Naive thymus-derived CD4-positive, alpha-beta T cell (primary cell): ENCODE data around the gene FRMD4B. TPM values are rescaled to one million over a fixed set of nuclear protein-coding genes. Genes with fewer than 3 reads are reported as not detected.

Experiments used
- ATAC-seq: fragments of 150-1000 bp; cut with Tn5 transposase; 2 replicates; pipeline ENCODE4 v1.10.0; 2021; ENCODE audit warnings: mild to moderate bottlenecking, moderate library complexity
- CTCF ChIA-PET: fragments of 350-600 bp; sonication (Branson Sonifier 250); formaldehyde crosslinking; loops from one replicate; lab custom pipeline; 2021; ENCODE audit warnings: antibody characterized with exemption; lab: Charles Lee
- POLR2A ChIA-PET: fragments of 350-600 bp; sonication (Branson Sonifier 250); formaldehyde crosslinking; loops from one replicate; lab custom pipeline; 2021; ENCODE audit warnings: antibody characterized with exemption, inconsistent platforms; lab: Charles Lee
- DNase-seq, 9 donors: peaks; one replicate each; pipeline versions ENCODE4 v3.0.0 to v3.0.0-alpha.2; 2020 to 2022; ENCODE audit warnings: mixed read lengths in 1 of 9
- H3K27ac ChIP-seq: one replicate; pipeline ENCODE4 v1.7.0; 2013; ENCODE audit warnings: mild to moderate bottlenecking, low read depth, low read length, moderate library complexity
- H3K27me3 ChIP-seq, 2 donors: one replicate each; pipeline ENCODE4 v1.7.0; 2013; ENCODE audit warnings: low read length in 2 of 2, mild to moderate bottlenecking in 2 of 2, moderate library complexity in 2 of 2; ENCODE audit not compliant: control insufficient read depth in 2 of 2, insufficient read depth in 2 of 2
- H3K36me3 ChIP-seq, 3 experiments: 1 replicate in 2 of 3; 2 replicates in 1 of 3; pipeline ENCODE4 v1.7.0; 2013; ENCODE audit warnings: low read length in 3 of 3, mild to moderate bottlenecking in 3 of 3, moderate library complexity in 1 of 3; ENCODE audit not compliant: insufficient read depth in 3 of 3, control insufficient read depth in 2 of 3
- H3K4me1 ChIP-seq, 2 donors: one replicate each; pipeline ENCODE4 v1.7.0; 2013; ENCODE audit warnings: low read length in 2 of 2, mild to moderate bottlenecking in 2 of 2, moderate library complexity in 1 of 2; ENCODE audit not compliant: control insufficient read depth in 2 of 2, insufficient read depth in 2 of 2
- H3K4me3 ChIP-seq: 2 replicates; pipeline ENCODE4 v1.7.0; 2013; ENCODE audit warnings: mild to moderate bottlenecking, low read length
- H3K9me3 ChIP-seq, 3 experiments: 1 replicate in 2 of 3; 2 replicates in 1 of 3; pipeline ENCODE4 v1.7.0; 2013; ENCODE audit warnings: low read length in 3 of 3; ENCODE audit not compliant: control insufficient read depth in 2 of 3
- H3K27ac Mint-ChIP-seq, 9 donors: one replicate each; pipeline ENCODE4 v1.8.0; 2020 to 2022; ENCODE audit warnings: mixed read lengths in 9 of 9, mild to moderate bottlenecking in 8 of 9, moderate library complexity in 5 of 9, inconsistent platforms in 2 of 9
- H3K27me3 Mint-ChIP-seq, 5 donors: one replicate each; pipeline ENCODE4 v1.8.0; 2021 to 2022; ENCODE audit warnings: mixed read lengths in 5 of 5, mild to moderate bottlenecking in 1 of 5
- H3K36me3 Mint-ChIP-seq, 5 donors: one replicate each; pipeline ENCODE4 v1.8.0; 2020 to 2022; ENCODE audit warnings: mixed read lengths in 5 of 5, mild to moderate bottlenecking in 3 of 5, inconsistent platforms in 1 of 5
- H3K4me1 Mint-ChIP-seq, 7 donors: one replicate each; pipeline ENCODE4 v1.8.0; 2020 to 2022; ENCODE audit warnings: mixed read lengths in 7 of 7, mild to moderate bottlenecking in 3 of 7, inconsistent platforms in 1 of 7
- H3K4me3 Mint-ChIP-seq, 10 donors: one replicate each; pipeline ENCODE4 v1.8.0; 2020 to 2022; ENCODE audit warnings: mild to moderate bottlenecking in 10 of 10, mixed read lengths in 10 of 10, moderate library complexity in 6 of 10, inconsistent platforms in 2 of 10
- H3K9me3 Mint-ChIP-seq, 11 donors: one replicate each; pipeline ENCODE4 v1.8.0; 2020 to 2022; ENCODE audit warnings: mixed read lengths in 11 of 11, mild to moderate bottlenecking in 4 of 11, inconsistent platforms in 1 of 11, moderate library complexity in 1 of 11
- intact Hi-C, 2 donors: fragments of 100-400 bp; cut with micrococcal nuclease; formaldehyde crosslinking; loops; one replicate each; pipeline ENCODE4 v1.15.1; 2023
- polyA plus RNA-seq, 2 donors: library from polyadenylated mRNA; unstranded; fragments of 300-500 nt; fragmentation: Illumina TruSeq; gene quantifications; one replicate each; pipeline ENCODE4 v1.2.3, GENCODE V29; 2021
- total RNA-seq, 6 experiments: library from RNA in 5 of 6; stranded (reverse) in 5 of 6; gene quantifications; 1 replicate in 5 of 6; 2 replicates in 1 of 6; pipeline ENCODE4 v1.2.3 and lab custom pipeline; 2021 to 2026

The FRMD4B gene
- total and polyA plus RNA-seq, 7 experiments from 2014 or later, result 0.59 to 32.2 (median 5.6) TPM; not detected in 1

GRCh38 chr3:69144631-69145245 lies 241.2 kb downstream of the FRMD4B start:
- intact Hi-C loops, result no loop called here
- ChIA-PET CTCF (interaction anchor here (1.5 to 2.1 kb wide), 2 partner anchors 15 to 17 kb away, joined by 3 to 8 read pairs; no protein-coding TSS in a partner anchor), POLR2A (no interaction called here)
- Mint-ChIP-seq H3K9me3 (no peaks in the 10 kb centered on the region), H3K36me3 (no peaks in the 10 kb centered on the region), H3K27me3 (peaks cover 0 to 18% (median 7%) of the 10 kb centered on the region in 5 donors), H3K4me1 (no peaks in the 10 kb centered on the region), H3K4me3 (no peak overlapping the region), H3K27ac (no peak overlapping the region)
- Histone ChIP-seq H3K27me3 (no peaks in the 10 kb centered on the region), H3K36me3 (no peaks in the 10 kb centered on the region), H3K4me3 (no peak overlapping the region), H3K9me3 (no peaks in the 10 kb centered on the region), H3K4me1 (no peaks in the 10 kb centered on the region), H3K27ac (no peak overlapping the region)
- DNase-seq (no peak), ATAC-seq (no peak)

- Mint-ChIP-seq H3K27me3 (peaks cover 3 to 24% (median 11%) of the 10 kb centered on the region in 5 donors), H3K4me1 (no peaks in the 10 kb centered on the region), H3K4me3 (no peak overlapping the region), H3K9me3 (no peaks in the 10 kb centered on the region), H3K27ac (no peak overlapping the region), H3K36me3 (no peaks in the 10 kb centered on the region)
- intact Hi-C loops, result no loop called here
- ChIA-PET CTCF (no interaction called here), POLR2A (no interaction called here)
- ATAC-seq (no peak), DNase-seq (no peak)
- Histone ChIP-seq H3K36me3 (no peaks in the 10 kb centered on the region), H3K9me3 (no peaks in the 10 kb centered on the region), H3K27me3 (no peaks in the 10 kb centered on the region), H3K4me1 (no peaks in the 10 kb centered on the region), H3K27ac (no peak overlapping the region), H3K4me3 (no peak overlapping the region)
These were observed 242.3 kb downstream of the FRMD4B start for GRCh38 chr3:69143612-69144011.

DNA sequence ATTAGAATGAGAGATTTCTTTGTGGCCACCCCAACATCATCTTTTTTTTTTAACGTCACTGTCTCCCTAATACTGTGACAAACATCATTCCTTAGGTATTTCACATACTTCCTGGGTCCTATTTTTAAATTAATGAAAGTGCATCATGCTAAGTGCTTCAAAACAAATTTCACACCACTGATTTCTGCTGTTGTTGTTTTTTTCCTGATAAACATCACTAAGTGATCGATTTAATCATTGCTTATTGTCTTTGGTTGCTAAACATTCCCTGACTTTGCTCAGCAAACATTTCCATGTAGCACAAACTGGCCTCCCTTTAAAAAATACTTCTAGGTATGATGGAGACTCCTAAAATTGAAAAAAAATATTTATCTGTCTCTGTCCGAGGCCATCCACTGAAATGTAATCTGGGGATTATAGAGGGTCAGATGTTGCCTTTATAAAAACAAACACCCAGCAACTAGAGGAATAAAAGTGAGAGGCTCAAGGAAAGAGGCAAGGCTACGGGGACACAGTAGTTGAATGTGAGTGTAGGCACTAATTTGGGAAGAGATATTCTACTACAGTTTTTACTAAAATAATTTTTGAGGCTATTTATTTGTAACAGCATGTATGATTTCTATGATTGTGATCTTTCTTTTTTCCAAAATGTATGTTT lies 243.0 kb downstream of the FRMD4B start:
- H3K4me1 Mint-ChIP-seq, result no peaks in the 10 kb centered on the region
- H3K4me3 Mint-ChIP-seq, result no peak overlapping the region
- peaks cover 3 to 30% (median 11%) of the 10 kb centered on the region in 5 donors for H3K27me3 Mint-ChIP-seq
- Histone ChIP-seq H3K36me3 (no peaks in the 10 kb centered on the region), H3K4me1 (no peaks in the 10 kb centered on the region), H3K4me3 (no peak overlapping the region), H3K27me3 (no peaks in the 10 kb centered on the region), H3K9me3 (no peaks in the 10 kb centered on the region), H3K27ac (no peak overlapping the region)
- H3K36me3 Mint-ChIP-seq, result no peaks in the 10 kb centered on the region
- intact Hi-C loops, result no loop called here
- H3K27ac Mint-ChIP-seq, result no peak overlapping the region
- ATAC-seq, result no peak
- CTCF ChIA-PET, result interaction anchor here (0.9 kb wide), 1 partner anchor 19 kb away, joined by 3 read pairs; no protein-coding TSS in a partner anchor
- no peaks in the 10 kb centered on the region for H3K9me3 Mint-ChIP-seq
- POLR2A ChIA-PET, result no interaction called here
- DNase-seq, result no peak

GRCh38 chr3:69142090-69142489 lies 243.8 kb downstream of the FRMD4B start:
- no peaks in the 10 kb centered on the region for H3K9me3 Mint-ChIP-seq

GRCh38 chr3:69141313-69141712 lies 244.6 kb downstream of the FRMD4B start:
- POLR2A ChIA-PET, result no interaction called here
- ATAC-seq (no peak), DNase-seq (no peak)
- H3K27ac Mint-ChIP-seq, result no peak overlapping the region
- intact Hi-C loops, result no loop called here
- Histone ChIP-seq H3K27me3 (no peaks in the 10 kb centered on the region), H3K4me3 (no peak overlapping the region), H3K36me3 (no peaks in the 10 kb centered on the region), H3K27ac (no peak overlapping the region), H3K9me3 (no peaks in the 10 kb centered on the region), H3K4me1 (no peaks in the 10 kb centered on the region)
- H3K9me3 Mint-ChIP-seq, result no peaks in the 10 kb centered on the region
- no peak overlapping the region for H3K4me3 Mint-ChIP-seq
- CTCF ChIA-PET, result no interaction called here
- H3K4me1 Mint-ChIP-seq, result no peaks in the 10 kb centered on the region
- peaks cover 3 to 41% (median 11%) of the 10 kb centered on the region in 5 donors for H3K27me3 Mint-ChIP-seq
- H3K36me3 Mint-ChIP-seq, result no peaks in the 10 kb centered on the region

More at GRCh38 chr3:69142090-69142489, 243.8 kb downstream of the FRMD4B start:
- Mint-ChIP-seq H3K27ac (no peak overlapping the region), H3K36me3 (no peaks in the 10 kb centered on the region), H3K4me1 (no peaks in the 10 kb centered on the region), H3K4me3 (no peak overlapping the region), H3K27me3 (peaks cover 3 to 35% (median 11%) of the 10 kb centered on the region in 5 donors)
- intact Hi-C loops, result no loop called here
- Histone ChIP-seq H3K9me3 (no peaks in the 10 kb centered on the region), H3K4me3 (no peak overlapping the region), H3K27ac (no peak overlapping the region), H3K4me1 (no peaks in the 10 kb centered on the region), H3K36me3 (no peaks in the 10 kb centered on the region), H3K27me3 (no peaks in the 10 kb centered on the region)
- no peak for ATAC-seq
- CTCF ChIA-PET, result interaction anchor here (0.9 kb wide), 1 partner anchor 19 kb away, joined by 3 read pairs; no protein-coding TSS in a partner anchor
- no peak for DNase-seq
- POLR2A ChIA-PET, result no interaction called here

- Mint-ChIP-seq H3K27ac (no peak overlapping the region), H3K4me3 (no peak overlapping the region), H3K4me1 (no peaks in the 10 kb centered on the region), H3K36me3 (peaks cover 0 to 4% (median 0%) of the 10 kb centered on the region in 5 donors), H3K9me3 (peaks cover 0 to 4% (median 0%) of the 10 kb centered on the region in 11 donors), H3K27me3 (peaks cover 3 to 44% (median 11%) of the 10 kb centered on the region in 5 donors)
- intact Hi-C loops, result no loop called here
- Histone ChIP-seq H3K27me3 (no peaks in the 10 kb centered on the region), H3K4me1 (no peaks in the 10 kb centered on the region), H3K9me3 (no peaks in the 10 kb centered on the region), H3K27ac (no peak overlapping the region), H3K36me3 (no peaks in the 10 kb centered on the region), H3K4me3 (no peak overlapping the region)
- ChIA-PET POLR2A (no interaction called here), CTCF (no interaction called here)
- ATAC-seq, result no peak
- DNase-seq, result no peak
These were observed 248.5 kb downstream of the FRMD4B start for GRCh38 chr3:69137412-69137811.
